CD4-positive, alpha-beta T cell treated with Interleukin-15 for 4 hours (primary cell): ENCODE measurements around the gene C1QTNF6.
"Not testable (repeated sequence)": the region's sequence is repeated elsewhere in the genome, so short reads cannot be mapped to it uniquely, and the experiment has no call there.

ENCODE experiments used
- DNase-seq: peaks from one replicate; pipeline ENCODE4 v3.0.0-alpha.2; 2020; ENCODE audit warnings: low spot score

The C1QTNF6 gene

DNA sequence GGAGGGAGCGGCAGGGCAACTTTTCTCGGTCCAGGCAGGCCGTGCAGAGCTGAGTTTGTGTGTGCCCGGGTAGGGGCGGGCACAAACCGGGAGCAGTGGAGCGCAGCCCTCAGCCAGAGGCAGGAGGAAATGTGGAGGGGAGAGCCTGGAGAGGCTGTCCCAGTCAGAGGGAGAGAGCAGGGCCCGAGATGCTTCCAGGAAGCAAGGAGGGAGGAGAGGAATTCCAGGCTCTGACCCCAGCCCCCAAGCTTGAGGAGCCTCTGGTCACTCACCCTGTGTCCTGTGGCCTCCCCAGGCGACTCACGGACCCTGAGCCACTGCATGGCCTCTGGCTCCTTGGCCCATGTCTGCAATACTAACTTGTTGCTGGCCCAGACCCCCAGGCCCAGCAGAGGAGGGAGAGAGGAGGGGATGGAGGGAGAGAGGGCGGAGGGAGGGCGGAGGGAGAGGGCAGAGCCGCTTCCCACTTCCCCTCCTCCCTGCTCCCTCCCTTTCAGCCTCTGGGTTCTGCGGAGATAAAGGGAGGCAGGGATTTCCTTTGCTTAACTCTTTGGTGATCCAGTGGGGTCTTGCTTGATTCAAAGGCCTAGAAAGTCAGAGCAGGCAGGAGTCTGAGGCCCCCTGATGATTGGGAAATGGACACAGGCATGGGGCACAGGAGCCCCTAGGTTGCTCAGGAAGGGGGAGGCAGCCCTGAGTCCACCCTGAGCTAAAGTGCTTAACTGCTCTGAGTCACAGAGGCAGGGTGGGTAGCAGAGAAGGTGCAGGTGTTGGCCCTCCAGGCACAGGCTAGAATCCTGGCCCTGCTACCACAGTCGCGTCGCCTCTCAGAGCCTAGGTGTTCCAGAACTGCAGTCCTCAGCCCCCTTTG is at the start of gene C1QTNF6:
C1QTNF6 (minus strand) TSS at position 357 of the 871 bp plus-strand sequence; CDS start at position 323, 34 bp downstream.
- no peak for DNase-seq

GRCh38 chr22:37235897-37236607 is 48.0 kb upstream of the C1QTNF6 start:
- no peak for DNase-seq

GRCh38 chr22:37234736-37235711 is 47.0 kb upstream of the C1QTNF6 start:
- DNase-seq: no peak

GRCh38 chr22:37233751-37234631 is 45.9 kb upstream of the C1QTNF6 start:
- no peak for DNase-seq

GRCh38 chr22:37233371-37233750 is 45.3 kb upstream of the C1QTNF6 start:
- not testable (repeated sequence) for DNase-seq

- no peak for DNase-seq
Observed at GRCh38 chr22:37232140-37232998, 44.3 kb upstream of the C1QTNF6 start.

GRCh38 chr22:37231406-37232139 is 43.5 kb upstream of the C1QTNF6 start:
- DNase-seq: no peak

- DNase-seq: peak; percentile 85
Observed at GRCh38 chr22:37230673-37231405, 42.8 kb upstream of the C1QTNF6 start.

GRCh38 chr22:37229805-37230672 is 42.0 kb upstream of the C1QTNF6 start:
- peak; percentile 90 for DNase-seq

DNA sequence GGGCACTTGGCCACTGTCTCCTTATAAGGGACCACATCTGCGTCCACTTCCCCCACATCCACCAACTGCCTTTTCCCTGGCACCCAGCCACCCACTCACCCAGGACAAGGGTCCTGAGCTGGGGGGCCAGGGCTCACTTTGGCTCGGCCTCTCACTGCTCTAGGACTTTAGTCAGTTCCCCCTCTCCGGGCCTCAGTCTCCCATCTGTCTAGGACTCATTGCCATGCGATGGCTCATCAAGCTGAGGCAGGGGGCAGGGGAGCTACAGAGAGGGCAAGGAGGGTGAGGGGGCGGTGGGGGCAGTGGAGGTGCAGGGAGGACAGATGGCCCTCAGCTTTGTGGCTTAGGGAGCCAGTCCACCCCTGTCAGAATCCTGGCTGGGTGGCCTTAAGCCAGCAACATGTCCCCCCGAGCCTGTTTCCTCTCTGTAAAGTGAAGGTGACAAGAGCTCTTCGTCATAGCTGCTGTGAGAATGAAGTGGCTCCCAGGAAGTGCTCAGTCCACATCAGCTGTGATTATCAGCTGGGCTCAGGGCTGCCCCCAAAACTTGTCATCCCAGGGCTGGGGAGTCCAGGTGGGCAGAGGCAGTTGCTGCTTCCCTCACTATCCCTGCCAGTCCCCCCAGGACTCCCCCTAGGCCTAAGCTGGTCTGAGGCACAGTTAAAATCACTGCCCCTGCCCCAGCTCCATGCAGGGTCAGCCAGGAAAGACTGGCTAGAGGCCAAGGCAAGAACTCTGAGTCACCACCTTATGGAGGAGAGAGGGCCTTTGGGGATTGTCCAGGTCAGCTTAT is 41.2 kb upstream of the C1QTNF6 start:
- DNase-seq: peak; percentile 49

DNA sequence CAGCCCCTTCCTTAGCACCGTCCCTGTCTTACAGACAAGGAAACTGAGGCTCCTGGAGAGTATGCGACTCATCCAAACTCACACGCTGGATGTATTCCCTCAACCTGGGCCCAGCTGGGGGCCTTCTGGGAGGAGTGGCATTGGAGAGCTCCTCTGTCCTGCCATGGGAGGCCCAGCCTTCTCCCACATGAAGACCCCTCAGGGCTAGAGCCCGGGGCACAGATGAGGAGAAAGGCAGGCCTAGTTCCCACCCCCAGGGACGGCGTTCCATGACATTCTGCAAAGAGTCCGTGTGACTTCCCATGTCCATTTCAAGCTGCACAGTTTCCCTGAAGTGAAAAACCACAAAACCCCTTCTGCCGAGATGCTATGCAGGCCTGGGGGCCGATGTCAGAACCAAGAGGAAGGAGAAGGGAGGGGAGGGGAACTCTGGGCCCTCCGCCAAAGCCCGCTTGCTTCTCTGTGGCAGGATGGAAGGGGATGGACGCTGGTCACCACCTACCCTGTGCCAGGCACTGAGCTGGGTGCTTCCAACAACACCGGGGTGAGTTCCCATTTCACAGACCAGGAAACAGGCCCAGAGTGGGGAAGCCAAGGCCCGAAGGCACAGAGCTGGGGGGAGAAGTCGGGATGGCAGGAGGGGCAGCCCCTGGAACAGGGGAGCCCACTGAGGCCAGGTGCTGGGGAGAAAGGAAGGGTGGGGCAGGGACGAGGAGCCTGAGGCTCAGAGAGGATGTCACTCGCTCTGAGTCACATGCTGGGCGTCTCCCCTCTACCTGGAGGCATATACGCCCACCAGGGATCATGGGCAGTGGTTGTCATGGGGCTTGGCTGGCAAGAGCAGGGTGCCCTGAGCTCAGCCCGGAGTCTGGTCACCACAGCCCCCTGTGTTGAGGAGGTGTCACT is 40.3 kb upstream of the C1QTNF6 start:
- DNase-seq: peak; percentile 69

- no peak for DNase-seq
Observed at GRCh38 chr22:37226514-37226913, 38.5 kb upstream of the C1QTNF6 start.

DNA sequence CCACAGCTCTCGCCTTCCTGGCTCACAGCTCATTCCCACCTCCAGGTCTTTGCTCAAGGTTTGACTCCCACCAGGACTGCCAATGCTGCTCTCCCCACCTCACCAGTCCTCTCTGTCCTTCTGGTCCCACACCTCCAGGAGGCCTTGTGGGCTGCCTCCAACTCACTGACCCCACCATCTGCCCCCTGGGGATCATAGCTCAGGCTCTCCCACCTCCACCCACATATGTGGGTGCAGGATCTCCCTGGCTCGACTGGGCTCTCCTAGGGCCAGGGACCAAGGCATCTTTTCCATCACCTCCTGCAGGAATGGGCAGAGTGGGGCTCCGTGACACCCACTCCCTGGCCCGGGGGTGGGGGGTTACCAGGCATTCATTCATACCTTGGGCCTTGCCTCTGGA is 38.0 kb upstream of the C1QTNF6 start:
- no peak for DNase-seq

DNA sequence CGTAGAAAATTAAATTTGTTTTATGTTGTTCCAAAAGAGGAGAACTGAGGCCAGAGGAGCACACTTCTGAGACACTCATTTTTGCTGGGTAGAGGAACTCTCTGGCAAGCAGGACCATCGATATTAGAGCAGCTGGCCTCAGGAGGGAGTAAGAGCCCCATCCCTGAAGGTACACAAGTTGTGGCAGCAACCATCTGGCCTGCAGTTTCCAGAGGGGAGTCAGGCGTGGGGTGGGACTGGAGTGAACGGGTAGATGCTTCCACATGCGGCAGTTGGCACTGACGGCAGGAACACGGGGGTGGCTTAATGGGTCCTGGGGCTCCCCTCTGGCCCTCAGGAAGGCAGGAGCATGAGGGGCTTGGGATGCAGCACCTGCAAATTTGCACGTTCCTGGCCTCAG is 37.4 kb upstream of the C1QTNF6 start:
- DNase-seq: no peak

- no peak for DNase-seq
Observed at GRCh38 chr22:37224757-37225420, 36.8 kb upstream of the C1QTNF6 start.
